Right cardiac atrium (tissue), 5 donors: ENCODE measurements around the gene ABCB4. TPM values are rescaled to one million over a fixed set of nuclear protein-coding genes. Genes with fewer than 3 reads are reported as not detected.

Experiments used
- ATAC-seq, 2 donors: fragments of 200-7000 bp; cut with Tn5 transposase; one replicate each; pipeline versions ENCODE4 v1.8.0 to v1.9.1; 2020; ENCODE audit warnings: moderate library complexity in 2 of 2, mild to moderate bottlenecking in 1 of 2
- DNase-seq, 3 donors: peaks; one replicate each; pipeline ENCODE4 v3.0.0-alpha.2; 2020
- H3K27ac ChIP-seq: one replicate; pipeline ENCODE4 v1.5.1; 2013; ENCODE audit warnings: mild to moderate bottlenecking, low read length, control low read depth, moderate library complexity
- H3K27me3 ChIP-seq: one replicate; pipeline ENCODE4 v1.6.1; 2013; ENCODE audit not compliant: control insufficient read depth, insufficient read depth
- H3K4me1 ChIP-seq: one replicate; pipeline ENCODE4 v1.6.1; 2013; ENCODE audit warnings: low read length; ENCODE audit not compliant: control insufficient read depth, insufficient read depth
- H3K4me3 ChIP-seq: one replicate; pipeline ENCODE4 v1.5.1; 2013; ENCODE audit warnings: low read length, control low read depth
- H3K9me3 ChIP-seq: one replicate; pipeline ENCODE4 v1.6.1; 2013; ENCODE audit warnings: low read length; ENCODE audit not compliant: control insufficient read depth
- WGBS: extraction: QIAGEN DNeasy Blood & Tissue Kit; methylation state at CpG from one replicate; pipeline ENCODE4 v1.1.7; 2013; 5-methylcytosine and 5-hydroxymethylcytosine counted together
- intact Hi-C, 4 donors: fragments of 100-400 bp; cut with DNase I; formaldehyde crosslinking; loops; one replicate each; pipeline versions ENCODE4 v1.11.0 to v1.14.0; 2022 to 2023
- polyA plus RNA-seq: library from polyadenylated mRNA; stranded (reverse); fragments of 200-250 nt; gene quantifications from one replicate; pipeline ENCODE4 v1.2.3, GENCODE V29; 2013
- total RNA-seq, 4 donors: library from RNA; stranded (reverse); fragmentation: NEBNext Ultra II Directional; extraction: Animal tissue kit (Norgen Biotek cat#: 25700); gene quantifications; one replicate each; pipeline ENCODE4 v1.2.1, GENCODE V29; 2021
- donor health status: healthy with polysubstance abuse.
- donor health status: DM: no; HTN: yes; CAD: no.
- donor health status: DM: no; HTN: no; CAD: no.
- donor health status: DM: no; HTN: yes; CAD: no; lungs with severe emphysema.
- donor health status: DM: yes; HTN: yes; CAD: no.

The ABCB4 gene
- total and polyA plus RNA-seq, 5 donors: 5.4 to 7.9 (median 7.5) TPM

- H3K4me1 ChIP-seq: no peaks in the 10 kb centered on the region
- intact Hi-C loops: loop anchor here in 3 of 4 donors (10.0 kb wide), 1 partner anchor 378 kb away; no protein-coding TSS in a partner anchor
- no peaks in the 10 kb centered on the region for H3K9me3 ChIP-seq
- no peak for DNase-seq
- H3K27me3 ChIP-seq: no peaks in the 10 kb centered on the region
- peak; percentile 43 to 48 for ATAC-seq
- WGBS: 36% methylated on average over 3 of the region's 3 CpGs
- no peak overlapping the region for H3K27ac ChIP-seq
- H3K4me3 ChIP-seq: no peak overlapping the region
Observed at GRCh38 chr7:87506246-87507180, 31.0 kb upstream of the ABCB4 start.

DNA sequence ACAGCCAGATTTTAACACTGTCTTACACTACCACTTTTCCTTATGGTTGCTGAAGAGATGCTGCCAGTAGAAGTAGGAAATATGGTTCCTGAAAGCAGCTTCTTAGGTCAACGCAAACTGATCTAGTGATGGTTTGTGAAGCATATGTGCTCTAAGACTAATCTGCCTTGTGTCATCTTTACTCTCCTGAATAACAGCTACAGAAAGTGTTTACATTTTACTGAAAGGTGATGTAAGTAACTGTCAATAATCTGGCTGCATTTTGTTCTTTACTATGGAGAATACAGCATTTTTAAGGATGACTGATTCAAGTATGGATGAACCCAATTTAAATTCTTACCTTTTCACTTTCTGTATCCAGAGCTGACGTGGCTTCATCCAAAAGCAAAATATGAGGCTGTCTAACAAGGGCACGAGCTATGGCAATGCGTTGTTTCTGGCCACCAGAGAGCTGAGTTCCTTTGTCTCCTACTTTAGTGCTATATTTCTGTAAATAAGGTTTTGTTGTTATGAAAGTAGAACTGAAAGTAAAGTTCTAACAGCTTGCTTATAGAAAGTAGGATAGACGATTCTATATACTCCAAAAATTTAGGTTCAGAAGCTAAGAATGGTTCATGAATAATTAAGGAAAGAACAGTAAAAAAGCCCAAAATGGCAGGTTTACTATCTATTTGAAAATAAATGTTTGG, 30.2 kb upstream of the ABCB4 start:
- Histone ChIP-seq H3K27ac (no peak overlapping the region), H3K9me3 (no peaks in the 10 kb centered on the region), H3K27me3 (no peaks in the 10 kb centered on the region), H3K4me1 (no peaks in the 10 kb centered on the region), H3K4me3 (no peak overlapping the region)
- 71% methylated on average over 5 of the region's 5 CpGs for WGBS
- intact Hi-C loops: loop anchor here in 3 of 4 donors (10.0 kb wide), 1 partner anchor 379 kb away; no protein-coding TSS in a partner anchor
- DNase-seq: no peak
- ATAC-seq: no peak

- Histone ChIP-seq H3K27ac (no peak overlapping the region), H3K9me3 (no peaks in the 10 kb centered on the region), H3K4me1 (no peaks in the 10 kb centered on the region), H3K27me3 (no peaks in the 10 kb centered on the region), H3K4me3 (no peak overlapping the region)
- DNase-seq (no peak), ATAC-seq (no peak)
- intact Hi-C loops: loop anchor here in 3 of 4 donors (10.0 kb wide), 1 partner anchor 380 kb away; no protein-coding TSS in a partner anchor
- WGBS: 85% methylated on average over 5 of the region's 5 CpGs
Observed at GRCh38 chr7:87505122-87505521, 29.6 kb upstream of the ABCB4 start.

DNA sequence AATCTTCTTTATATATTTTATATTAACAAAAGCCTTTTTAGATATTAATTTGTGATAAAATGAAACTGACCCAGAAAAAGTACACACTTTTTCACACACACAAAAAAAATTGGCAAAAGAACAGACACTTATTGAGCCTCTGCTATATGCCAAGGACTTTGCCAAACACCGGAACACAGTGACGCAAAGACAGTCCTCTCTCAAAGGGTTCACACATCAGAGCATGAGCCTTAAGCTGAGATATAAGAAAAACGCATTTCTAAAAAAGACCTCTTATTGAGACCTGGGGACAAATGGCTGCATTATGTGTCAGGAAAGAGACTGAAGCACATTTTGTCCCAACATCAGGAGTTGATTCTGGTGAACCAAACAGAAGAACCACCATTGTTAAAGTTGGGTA, 24.0 kb upstream of the ABCB4 start:
- no peak overlapping the region for H3K27ac ChIP-seq
- no peaks in the 10 kb centered on the region for H3K4me1 ChIP-seq
- ATAC-seq (no peak), DNase-seq (no peak)
- H3K9me3 ChIP-seq: no peaks in the 10 kb centered on the region
- intact Hi-C loops: no loop called here
- WGBS: 81% methylated on average over 3 of the region's 3 CpGs
- no peaks in the 10 kb centered on the region for H3K27me3 ChIP-seq
- H3K4me3 ChIP-seq: no peak overlapping the region

GRCh38 chr7:87498893-87499292, 23.4 kb upstream of the ABCB4 start:
- no peak for ATAC-seq
- no peaks in the 10 kb centered on the region for H3K9me3 ChIP-seq

GRCh38 chr7:87497482-87497881, 22.0 kb upstream of the ABCB4 start:
- intact Hi-C loops: no loop called here
- Histone ChIP-seq H3K4me1 (no peaks in the 10 kb centered on the region), H3K27me3 (no peaks in the 10 kb centered on the region), H3K9me3 (no peaks in the 10 kb centered on the region), H3K27ac (no peak overlapping the region), H3K4me3 (no peak overlapping the region)
- DNase-seq: no peak
- ATAC-seq: no peak
- WGBS: 67% methylated on average over 3 of the region's 3 CpGs

More at GRCh38 chr7:87498893-87499292, 23.4 kb upstream of the ABCB4 start:
- no peaks in the 10 kb centered on the region for H3K4me1 ChIP-seq
- intact Hi-C loops: no loop called here
- DNase-seq: no peak
- WGBS: 53% methylated on average over 1 of the region's 1 CpG
- H3K4me3 ChIP-seq: no peak overlapping the region
- no peak overlapping the region for H3K27ac ChIP-seq
- H3K27me3 ChIP-seq: no peaks in the 10 kb centered on the region

DNA sequence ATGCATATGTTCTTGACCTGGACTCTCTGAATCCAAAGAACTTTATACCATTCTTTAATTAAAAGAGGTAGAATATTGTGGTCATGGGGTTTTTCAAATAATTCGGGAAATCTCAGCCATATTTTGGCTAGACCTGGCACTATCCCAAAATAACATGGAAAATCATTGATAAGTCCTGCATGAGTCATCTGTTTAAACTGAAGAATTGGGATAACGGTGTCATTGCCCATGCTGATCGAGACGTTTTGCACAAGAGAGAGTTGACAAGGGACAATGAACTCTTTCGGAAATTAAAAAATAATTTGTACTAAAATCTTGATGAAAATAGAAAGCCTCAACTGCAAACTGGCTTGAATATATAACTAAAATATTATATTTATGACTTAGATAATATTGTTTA, 19.9 kb upstream of the ABCB4 start:
- intact Hi-C loops: no loop called here
- H3K4me1 ChIP-seq: no peaks in the 10 kb centered on the region
- H3K9me3 ChIP-seq: no peaks in the 10 kb centered on the region
- H3K4me3 ChIP-seq: no peak overlapping the region
- ATAC-seq (no peak), DNase-seq (no peak)
- H3K27ac ChIP-seq: no peak overlapping the region
- WGBS: 48% methylated on average over 5 of the region's 5 CpGs
- no peaks in the 10 kb centered on the region for H3K27me3 ChIP-seq

DNA sequence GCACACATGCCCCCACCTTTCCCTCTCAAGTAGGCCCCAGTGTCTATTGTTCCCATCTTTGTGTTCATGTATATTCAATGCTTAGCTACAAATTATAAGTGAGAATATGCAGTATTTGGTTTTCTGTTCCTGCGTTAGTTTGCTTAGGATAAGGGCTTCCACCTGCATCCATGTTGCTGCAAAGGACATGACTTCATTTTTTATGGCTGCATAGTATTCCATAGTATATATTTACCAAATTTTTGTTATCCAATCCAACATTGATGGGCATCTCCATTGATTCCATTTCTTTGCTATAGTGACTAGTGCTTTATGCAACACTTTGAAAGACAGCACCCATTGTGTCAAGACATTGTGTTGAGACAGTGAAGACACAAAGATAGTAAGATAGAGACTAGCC, 19.0 kb upstream of the ABCB4 start:
- ATAC-seq (no peak), DNase-seq (no peak)
- Histone ChIP-seq H3K27me3 (no peaks in the 10 kb centered on the region), H3K27ac (no peak overlapping the region), H3K9me3 (no peaks in the 10 kb centered on the region), H3K4me3 (no peak overlapping the region), H3K4me1 (no peaks in the 10 kb centered on the region)
- intact Hi-C loops: no loop called here
- 96% methylated on average over 1 of the region's 1 CpG for WGBS

- Histone ChIP-seq H3K27me3 (no peaks in the 10 kb centered on the region), H3K4me3 (no peak overlapping the region), H3K27ac (no peak overlapping the region), H3K9me3 (no peaks in the 10 kb centered on the region), H3K4me1 (no peaks in the 10 kb centered on the region)
- 89% methylated on average over 2 of the region's 2 CpGs for WGBS
- intact Hi-C loops: no loop called here
- DNase-seq (no peak), ATAC-seq (no peak)
Observed at GRCh38 chr7:87483131-87483530, 7.7 kb upstream of the ABCB4 start.

DNA sequence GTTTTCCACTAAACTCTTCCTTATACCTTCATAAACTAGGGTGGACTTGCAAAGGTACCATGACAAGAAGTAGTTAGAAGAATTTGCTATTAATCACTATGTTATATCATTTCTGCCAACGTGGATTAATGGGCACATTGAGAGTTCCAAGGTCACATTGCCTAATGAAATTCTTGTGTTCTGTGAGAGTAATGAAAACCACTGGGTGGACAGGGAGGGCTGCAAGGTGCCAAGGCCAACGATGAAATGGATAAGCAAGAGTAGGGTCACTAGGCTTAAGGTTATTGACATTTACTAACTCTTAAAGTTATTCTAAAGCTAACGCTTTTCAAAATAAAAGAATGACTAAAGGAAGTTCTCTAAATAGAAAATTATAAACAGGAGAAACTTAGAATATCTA, 6.6 kb upstream of the ABCB4 start:
- no peak for ATAC-seq
- H3K4me1 ChIP-seq: no peaks in the 10 kb centered on the region

DNA sequence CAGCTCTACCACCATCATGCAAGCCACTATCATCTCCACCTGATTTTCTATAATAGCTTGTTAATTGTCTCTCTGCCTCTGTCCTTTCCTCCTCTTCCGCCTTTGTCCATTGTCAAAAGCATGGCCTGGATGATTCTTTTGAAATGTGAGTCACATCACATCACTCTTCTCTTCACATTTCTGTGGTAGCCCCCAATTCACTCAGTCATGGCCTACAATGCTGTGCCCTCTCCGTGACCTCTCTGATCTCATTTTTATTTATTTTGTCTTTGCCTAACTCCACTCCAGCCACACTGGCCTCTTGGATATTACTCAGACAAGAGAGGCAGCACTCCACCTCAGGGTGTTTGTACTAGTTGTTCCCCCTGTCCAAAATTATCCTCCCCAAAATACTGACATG, 4.9 kb upstream of the ABCB4 start:
- H3K4me1 ChIP-seq: peaks cover 2% of the 10 kb centered on the region
- 87% methylated on average over 2 of the region's 2 CpGs for WGBS
- no peaks in the 10 kb centered on the region for H3K27me3 ChIP-seq
- no peak overlapping the region for H3K27ac ChIP-seq
- no peak for DNase-seq
- H3K4me3 ChIP-seq: no peak overlapping the region
- H3K9me3 ChIP-seq: no peaks in the 10 kb centered on the region
- intact Hi-C loops: no loop called here
- no peak for ATAC-seq

More for the DNA sequence above, 6.6 kb upstream of the ABCB4 start:
- Histone ChIP-seq H3K4me3 (no peak overlapping the region), H3K27me3 (no peaks in the 10 kb centered on the region), H3K27ac (no peak overlapping the region), H3K9me3 (no peaks in the 10 kb centered on the region)
- no peak for DNase-seq
- WGBS: 73% methylated on average over 3 of the region's 3 CpGs
- intact Hi-C loops: no loop called here
